Stomach (tissue), 9 donors: Measurements from ENCODE around the gene CUL9. TPM values are rescaled to one million over a fixed set of nuclear protein-coding genes. Genes with fewer than 3 reads are reported as not detected.

Experiments used
- DNase-seq, 2 donors: peaks; one replicate each; pipeline versions ENCODE4 v3.0.0 to v3.0.0-alpha.2; 2013 to 2019
- H3K27ac ChIP-seq, 5 donors: fragments of 200-600 bp in 4 of 5; sonication (generic) in 4 of 5; one replicate each; pipeline ENCODE4 v1.5.1; 2013 to 2019; ENCODE audit warnings: mild to moderate bottlenecking in 1 of 5, moderate library complexity in 1 of 5
- H3K27me3 ChIP-seq, 3 donors: fragments of 200-600 bp; sonication (generic); one replicate each; pipeline ENCODE4 v1.5.1; 2017 to 2019; ENCODE audit warnings: mixed run types in 1 of 3
- H3K36me3 ChIP-seq, 4 donors: fragments of 200-600 bp; sonication (generic); 1 replicate in 3 of 4; 2 replicates in 1 of 4; pipeline ENCODE4 v1.5.1; 2016 to 2019
- H3K4me1 ChIP-seq, 4 donors: fragments of 200-600 bp; sonication (generic); one replicate each; pipeline ENCODE4 v1.5.1; 2016 to 2019
- H3K4me3 ChIP-seq, 4 donors: fragments of 200-600 bp; sonication (generic) in 3 of 4; one replicate each; pipeline ENCODE4 v1.5.1; 2016 to 2019; ENCODE audit warnings: mild to moderate bottlenecking in 1 of 4
- H3K9me3 ChIP-seq, 4 donors: fragments of 200-600 bp; sonication (generic); one replicate each; pipeline ENCODE4 v1.5.1; 2016 to 2019
- CTCF ChIP-seq, 7 experiments: fragments of 450-650 bp in 4 of 7; fragments of 200-600 bp in 3 of 7; sonication (generic) in 3 of 7; IDR thresholded peaks; one replicate each; pipeline ENCODE4 v1.5.1; 2016 to 2019; ENCODE audit warnings: antibody characterized with exemption in 7 of 7, control low read depth in 2 of 7, mild to moderate bottlenecking in 1 of 7
- EP300 ChIP-seq: sonication (generic); formaldehyde crosslinking; IDR thresholded peaks from one replicate; pipeline ENCODE4 v1.6.1; 2017; ENCODE audit warnings: antibody characterized with exemption
- POLR2A ChIP-seq, 4 donors: fragments of 450-650 bp; IDR thresholded peaks; one replicate each; pipeline ENCODE4 v1.6.1; 2016; ENCODE audit warnings: antibody characterized with exemption in 4 of 4, control low read depth in 2 of 4, mild to moderate bottlenecking in 1 of 4, moderate library complexity in 1 of 4
- POLR2AphosphoS5 ChIP-seq, 3 donors: sonication (generic); formaldehyde crosslinking; IDR thresholded peaks; one replicate each; pipeline ENCODE4 v1.6.1; 2016; ENCODE audit warnings: antibody characterized with exemption in 3 of 3
- WGBS, 5 donors: extraction: QIAGEN DNeasy Blood & Tissue Kit in 3 of 5; methylation state at CpG; one replicate each; pipeline versions ENCODE4 v1.1.5 to v1.1.7; 2013 to 2018; 5-methylcytosine and 5-hydroxymethylcytosine counted together
- intact Hi-C: fragments of 100-400 bp; cut with DNase I; formaldehyde crosslinking; loops from one replicate; pipeline ENCODE4 v1.15.1; 2023; ENCODE audit warnings: low total_unique reads
- polyA plus RNA-seq, 3 donors: library from polyadenylated mRNA; stranded (reverse); fragments of 200-250 nt; gene quantifications; one replicate each; pipeline ENCODE4 v1.2.3, GENCODE V29; 2013
- total RNA-seq, 5 donors: library from RNA; depleted of rRNA; stranded (reverse); fragments of >200 nt; gene quantifications; one replicate each; pipeline versions ENCODE4 v1.1.0 to v1.2.3, GENCODE V29; 2014 to 2016
- donor health status: healthy with polysubstance abuse.
- donor health status: Bipolar disorder and iron deficiency.
- donor health status: healthy.

The CUL9 gene
- total and polyA plus RNA-seq, 8 donors: 22.8 to 120 (median 45.0) TPM

- intact Hi-C loops: no loop called here
- no peak for DNase-seq
- no peak overlapping the region for H3K27ac ChIP-seq
- H3K4me1 ChIP-seq: peaks cover 0 to 23% (median 9%) of the 10 kb centered on the region in 4 donors
- H3K9me3 ChIP-seq: no peaks in the 10 kb centered on the region
- peaks cover 0 to 4% (median under 1%) of the 10 kb centered on the region in 4 donors for H3K36me3 ChIP-seq
- peaks cover 0 to 8% (median 0%) of the 10 kb centered on the region in 3 donors for H3K27me3 ChIP-seq
- WGBS, 5 donors: 85 to 96% (median 92%) methylated on average over 4 of the region's 4 CpGs
- H3K4me3 ChIP-seq: no peak overlapping the region
- TF ChIP-seq POLR2AphosphoS5 (IDR thresholded peaks at IDR 0.05): no peak
- no peak for TF ChIP-seq EP300
- no peak for TF ChIP-seq CTCF (IDR thresholded peaks at IDR 0.05)
- TF ChIP-seq POLR2A (IDR thresholded peaks at IDR 0.05): no peak
Observed at GRCh38 chr6:43231053-43231452, 49.1 kb downstream of the CUL9 start.

GRCh38 chr6:43231735-43232450 is 49.9 kb downstream of the CUL9 start:
- no peaks in the 10 kb centered on the region for H3K36me3 ChIP-seq
- no peak overlapping the region for H3K27ac ChIP-seq
- 68 to 81% (median 75%) methylated on average over 3 of the region's 3 CpGs for WGBS, 5 donors
- intact Hi-C loops: no loop called here
- H3K4me1 ChIP-seq: peaks cover 0 to 23% (median 9%) of the 10 kb centered on the region in 4 donors
- no peaks in the 10 kb centered on the region for H3K9me3 ChIP-seq
- H3K27me3 ChIP-seq: peaks cover 0 to 8% (median 0%) of the 10 kb centered on the region in 3 donors
- no peak for DNase-seq
- TF ChIP-seq POLR2A (IDR thresholded peaks at IDR 0.05) (no peak), CTCF (IDR thresholded peaks at IDR 0.05) (no peak), EP300 (no peak), POLR2AphosphoS5 (IDR thresholded peaks at IDR 0.05) (no peak)
- H3K4me3 ChIP-seq: no peak overlapping the region

- Histone ChIP-seq H3K27ac (no peak overlapping the region), H3K4me1 (no peaks in the 10 kb centered on the region), H3K36me3 (no peaks in the 10 kb centered on the region), H3K4me3 (no peak overlapping the region), H3K27me3 (peaks cover 0 to 32% (median 6%) of the 10 kb centered on the region in 3 donors), H3K9me3 (peaks cover 0 to 7% (median 2%) of the 10 kb centered on the region in 4 donors)
- 72 to 96% (median 88%) methylated on average over 2 of the region's 2 CpGs for WGBS, 5 donors
- intact Hi-C loops: no loop called here
- TF ChIP-seq CTCF (IDR thresholded peaks at IDR 0.05): no peak
- TF ChIP-seq EP300: no peak
- no peak for TF ChIP-seq POLR2A (IDR thresholded peaks at IDR 0.05)
- TF ChIP-seq POLR2AphosphoS5 (IDR thresholded peaks at IDR 0.05): no peak
- no peak for DNase-seq
Observed at GRCh38 chr6:43235841-43236240, 53.8 kb downstream of the CUL9 start.

- TF ChIP-seq EP300 (no peak), POLR2A (IDR thresholded peaks at IDR 0.05) (no peak), CTCF (IDR thresholded peaks at IDR 0.05) (no peak), POLR2AphosphoS5 (IDR thresholded peaks at IDR 0.05) (no peak)
- Histone ChIP-seq H3K27ac (no peak overlapping the region), H3K4me1 (peaks cover 0 to 6% (median 2%) of the 10 kb centered on the region in 4 donors), H3K27me3 (peaks cover 2 to 65% (median 33%) of the 10 kb centered on the region in 3 donors), H3K9me3 (peaks cover 0 to 7% (median 2%) of the 10 kb centered on the region in 4 donors), H3K4me3 (no peak overlapping the region), H3K36me3 (no peaks in the 10 kb centered on the region)
- WGBS, 5 donors: 71 to 80% (median 76%) methylated on average over 2 of the region's 2 CpGs
- no peak for DNase-seq
- intact Hi-C loops: no loop called here
Observed at GRCh38 chr6:43239054-43239453, 57.1 kb downstream of the CUL9 start.
